Activated naive CD8-positive, alpha-beta T cell treated with anti-CD3 and anti-CD28 coated beads, Interleukin-2, amount 50 U/mL, for 24 hours (primary cell): ENCODE data around the gene F2R.
"Not testable (repeated sequence)": the region's sequence is repeated elsewhere in the genome, so short reads cannot be mapped to it uniquely, and the experiment has no call there.

ENCODE experiments used
- ATAC-seq: fragments of 150-1000 bp; cut with Tn5 transposase; one replicate; pipeline ENCODE4 v1.10.0; 2021
- DNase-seq: peaks from one replicate; pipeline ENCODE4 v3.0.0; 2021
- H3K27ac Mint-ChIP-seq: one replicate; pipeline ENCODE4 v1.8.0; 2021; ENCODE audit warnings: mild to moderate bottlenecking, mixed read lengths
- H3K27me3 Mint-ChIP-seq: one replicate; pipeline ENCODE4 v1.8.0; 2021; ENCODE audit warnings: mixed read lengths
- H3K36me3 Mint-ChIP-seq: one replicate; pipeline ENCODE4 v1.8.0; 2021; ENCODE audit warnings: low read depth, mixed read lengths
- H3K4me1 Mint-ChIP-seq: one replicate; pipeline ENCODE4 v1.8.0; 2021; ENCODE audit warnings: mixed read lengths
- H3K4me3 Mint-ChIP-seq: one replicate; pipeline ENCODE4 v1.8.0; 2021; ENCODE audit warnings: mild to moderate bottlenecking, moderate library complexity, mixed read lengths
- H3K9me3 Mint-ChIP-seq: one replicate; pipeline ENCODE4 v1.8.0; 2021; ENCODE audit warnings: mixed read lengths

F2R gene

DNA sequence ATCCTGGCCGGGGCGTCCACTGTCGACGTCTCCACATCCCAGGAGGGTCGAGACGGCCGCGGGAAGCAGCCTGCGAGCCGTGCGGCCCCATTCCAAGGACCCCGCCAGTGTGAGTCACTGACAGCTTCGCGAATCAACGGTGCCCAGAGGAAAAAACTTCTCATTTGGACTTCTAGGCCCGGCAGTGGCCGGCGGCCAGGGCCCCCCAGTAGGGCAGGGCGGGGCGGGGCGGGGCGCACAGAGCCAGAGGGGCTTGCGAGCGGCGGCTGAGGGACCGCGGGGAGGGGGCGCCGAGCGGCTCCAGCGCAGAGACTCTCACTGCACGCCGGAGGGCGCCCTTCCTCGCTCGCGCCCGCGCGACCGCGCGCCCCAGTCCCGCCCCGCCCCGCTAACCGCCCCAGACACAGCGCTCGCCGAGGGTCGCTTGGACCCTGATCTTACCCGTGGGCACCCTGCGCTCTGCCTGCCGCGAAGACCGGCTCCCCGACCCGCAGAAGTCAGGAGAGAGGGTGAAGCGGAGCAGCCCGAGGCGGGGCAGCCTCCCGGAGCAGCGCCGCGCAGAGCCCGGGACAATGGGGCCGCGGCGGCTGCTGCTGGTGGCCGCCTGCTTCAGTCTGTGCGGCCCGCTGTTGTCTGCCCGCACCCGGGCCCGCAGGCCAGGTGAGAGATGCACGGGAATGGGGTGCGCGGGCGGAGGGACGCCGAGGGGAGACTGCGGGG, at the start of gene F2R:
Gene F2R (plus strand): TSS at position 391 of the 720 bp plus-strand sequence. CDS start 182 bp downstream, at position 573.
- H3K9me3 Mint-ChIP-seq = no peaks in the 10 kb centered on the region
- no peak within 1 kb of the TSS for H3K27ac Mint-ChIP-seq
- H3K4me1 Mint-ChIP-seq = peaks cover 37% of the 10 kb centered on the region
- DNase-seq (peak; percentile 60), ATAC-seq (peak; percentile 81)
- H3K36me3 Mint-ChIP-seq = no peaks in the 10 kb centered on the region
- H3K27me3 Mint-ChIP-seq = peaks cover 43% of the 10 kb centered on the region
- peak within 1 kb of the TSS; percentile 78 for H3K4me3 Mint-ChIP-seq

DNA sequence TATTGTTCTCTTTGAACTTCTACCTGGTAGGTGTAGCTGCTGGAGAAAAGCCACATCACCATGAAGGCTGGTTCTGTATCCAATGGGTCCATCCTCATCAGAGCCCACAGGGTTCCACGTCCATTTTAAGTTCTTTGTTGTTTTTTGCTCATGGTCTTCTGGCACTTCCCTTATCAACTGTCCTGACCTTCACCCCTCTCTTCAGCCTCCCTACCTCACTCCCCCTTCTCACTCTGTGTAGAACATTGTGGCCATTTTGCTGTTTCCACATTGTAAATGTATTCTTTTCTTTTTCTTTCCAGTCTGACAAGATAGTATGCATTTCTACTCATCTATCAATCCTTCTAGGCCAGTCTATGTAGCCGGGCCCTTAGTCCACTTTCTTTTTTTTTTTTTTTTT, 48.4 kb upstream of the F2R start:
- no peak for ATAC-seq
- Mint-ChIP-seq H3K27me3 (no peaks in the 10 kb centered on the region), H3K36me3 (peaks cover 22% of the 10 kb centered on the region), H3K4me1 (no peaks in the 10 kb centered on the region), H3K9me3 (no peaks in the 10 kb centered on the region), H3K27ac (no peak overlapping the region), H3K4me3 (no peak overlapping the region)
- no peak for DNase-seq

- Mint-ChIP-seq H3K27me3 (no peaks in the 10 kb centered on the region), H3K36me3 (peaks cover 28% of the 10 kb centered on the region), H3K4me1 (no peaks in the 10 kb centered on the region), H3K27ac (no peak overlapping the region), H3K4me3 (no peak overlapping the region), H3K9me3 (no peaks in the 10 kb centered on the region)
- no peak for DNase-seq
- no peak for ATAC-seq
These were observed 46.7 kb upstream of the F2R start for GRCh38 chr5:76669245-76669644.

GRCh38 chr5:76670508-76670907, 45.4 kb upstream of the F2R start:
- H3K4me3 Mint-ChIP-seq = no peak overlapping the region
- no peaks in the 10 kb centered on the region for H3K9me3 Mint-ChIP-seq
- no peak for ATAC-seq
- H3K36me3 Mint-ChIP-seq = peaks cover 27% of the 10 kb centered on the region
- H3K4me1 Mint-ChIP-seq = no peaks in the 10 kb centered on the region
- H3K27ac Mint-ChIP-seq = no peak overlapping the region
- no peaks in the 10 kb centered on the region for H3K27me3 Mint-ChIP-seq
- DNase-seq = no peak

DNA sequence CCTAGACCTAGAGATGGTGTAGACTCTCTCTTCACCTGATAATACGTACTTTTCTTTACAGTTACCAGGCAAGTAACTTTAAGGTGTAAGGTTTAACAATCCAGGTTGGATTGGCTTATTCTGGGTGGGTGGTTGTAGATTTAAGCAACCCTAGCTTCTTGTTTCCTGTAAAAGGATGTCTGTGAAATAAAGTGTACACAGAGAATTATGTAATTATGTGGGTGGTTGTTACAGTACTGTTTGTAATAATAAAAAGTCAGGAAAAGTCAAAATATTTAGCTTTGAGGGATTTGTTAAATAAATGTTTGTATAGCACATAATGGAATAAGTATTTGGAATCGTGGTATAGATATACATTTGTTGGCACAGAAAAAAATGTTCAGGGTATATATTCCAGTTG, 43.7 kb upstream of the F2R start:
- ATAC-seq (no peak), DNase-seq (no peak)
- Mint-ChIP-seq H3K36me3 (peaks cover 37% of the 10 kb centered on the region), H3K9me3 (no peaks in the 10 kb centered on the region), H3K4me3 (no peak overlapping the region), H3K27me3 (no peaks in the 10 kb centered on the region), H3K4me1 (no peaks in the 10 kb centered on the region), H3K27ac (no peak overlapping the region)

DNA sequence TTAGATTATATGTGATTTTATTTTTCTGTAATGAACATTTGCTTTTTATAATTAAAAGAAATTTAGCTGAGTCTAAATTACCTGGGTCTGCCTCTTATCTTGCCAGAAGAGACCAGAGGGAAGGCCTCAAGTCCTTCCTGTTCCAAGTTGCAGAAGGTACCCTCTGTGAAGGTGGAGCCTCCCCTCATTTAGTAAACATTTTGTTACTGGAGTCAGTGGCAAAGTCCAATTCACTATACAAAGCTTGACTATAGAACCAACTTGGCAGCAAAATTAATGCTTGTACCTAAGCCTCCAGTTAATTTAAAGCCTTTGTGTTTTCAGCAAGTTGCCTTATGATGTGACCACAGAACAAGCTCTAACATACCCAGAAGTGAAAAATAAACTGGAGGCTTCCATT, 42.8 kb upstream of the F2R start:
- DNase-seq (no peak), ATAC-seq (no peak)
- Mint-ChIP-seq H3K4me1 (no peaks in the 10 kb centered on the region), H3K4me3 (no peak overlapping the region), H3K36me3 (peaks cover 37% of the 10 kb centered on the region), H3K27ac (no peak overlapping the region), H3K27me3 (no peaks in the 10 kb centered on the region), H3K9me3 (no peaks in the 10 kb centered on the region)

GRCh38 chr5:76674330-76675066, 41.4 kb upstream of the F2R start:
- no peak for ATAC-seq
- H3K27ac Mint-ChIP-seq = no peak overlapping the region
- no peaks in the 10 kb centered on the region for H3K4me1 Mint-ChIP-seq
- no peaks in the 10 kb centered on the region for H3K27me3 Mint-ChIP-seq
- no peak overlapping the region for H3K4me3 Mint-ChIP-seq
- H3K9me3 Mint-ChIP-seq = no peaks in the 10 kb centered on the region
- H3K36me3 Mint-ChIP-seq = peaks cover 38% of the 10 kb centered on the region
- no peak for DNase-seq

- H3K27ac Mint-ChIP-seq = no peak overlapping the region
- no peak for ATAC-seq
These were observed 40.6 kb upstream of the F2R start for GRCh38 chr5:76675364-76675763.

GRCh38 chr5:76677849-76678472, 38.0 kb upstream of the F2R start:
- H3K27ac Mint-ChIP-seq = no peak overlapping the region
- H3K9me3 Mint-ChIP-seq = no peaks in the 10 kb centered on the region
- no peak for DNase-seq
- H3K4me3 Mint-ChIP-seq = no peak overlapping the region
- H3K4me1 Mint-ChIP-seq = peaks cover 4% of the 10 kb centered on the region
- no peaks in the 10 kb centered on the region for H3K27me3 Mint-ChIP-seq
- peaks cover 26% of the 10 kb centered on the region for H3K36me3 Mint-ChIP-seq
- no peak for ATAC-seq

More at GRCh38 chr5:76675364-76675763, 40.6 kb upstream of the F2R start:
- Mint-ChIP-seq H3K4me3 (no peak overlapping the region), H3K36me3 (peaks cover 38% of the 10 kb centered on the region), H3K9me3 (no peaks in the 10 kb centered on the region), H3K27me3 (no peaks in the 10 kb centered on the region), H3K4me1 (no peaks in the 10 kb centered on the region)
- DNase-seq = no peak

DNA sequence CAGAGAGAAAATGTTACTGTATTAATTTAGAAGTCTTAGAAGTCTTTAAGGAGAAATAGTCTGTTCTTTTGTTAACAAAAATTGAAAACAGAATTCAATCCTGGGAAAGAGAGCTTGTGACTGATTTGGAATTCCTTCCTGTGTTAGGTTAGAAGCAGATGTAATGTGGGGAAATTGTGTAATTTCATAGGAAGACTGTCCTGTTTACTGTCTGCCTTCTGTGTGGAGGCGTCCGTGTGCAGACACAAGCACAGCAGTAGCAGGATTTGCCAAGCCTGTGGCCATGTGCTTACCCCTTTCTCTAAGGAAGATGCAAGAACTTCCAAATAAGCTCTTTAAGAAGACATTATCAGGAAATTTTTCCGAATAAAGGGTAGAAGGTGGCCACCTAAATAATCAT, 36.7 kb upstream of the F2R start:
- ATAC-seq = no peak
- peaks cover 25% of the 10 kb centered on the region for H3K36me3 Mint-ChIP-seq
- DNase-seq = no peak
- peaks cover 8% of the 10 kb centered on the region for H3K4me1 Mint-ChIP-seq
- no peak overlapping the region for H3K4me3 Mint-ChIP-seq
- H3K9me3 Mint-ChIP-seq = no peaks in the 10 kb centered on the region
- H3K27me3 Mint-ChIP-seq = no peaks in the 10 kb centered on the region
- H3K27ac Mint-ChIP-seq = no peak overlapping the region

- not testable (repeated sequence) for H3K4me1 Mint-ChIP-seq, H3K9me3 Mint-ChIP-seq, H3K27ac Mint-ChIP-seq, H3K4me3 Mint-ChIP-seq, H3K27me3 Mint-ChIP-seq, ATAC-seq, DNase-seq
- peaks cover 26% of the 10 kb centered on the region for H3K36me3 Mint-ChIP-seq
These were observed 35.1 kb upstream of the F2R start for GRCh38 chr5:76680826-76681225.

DNA sequence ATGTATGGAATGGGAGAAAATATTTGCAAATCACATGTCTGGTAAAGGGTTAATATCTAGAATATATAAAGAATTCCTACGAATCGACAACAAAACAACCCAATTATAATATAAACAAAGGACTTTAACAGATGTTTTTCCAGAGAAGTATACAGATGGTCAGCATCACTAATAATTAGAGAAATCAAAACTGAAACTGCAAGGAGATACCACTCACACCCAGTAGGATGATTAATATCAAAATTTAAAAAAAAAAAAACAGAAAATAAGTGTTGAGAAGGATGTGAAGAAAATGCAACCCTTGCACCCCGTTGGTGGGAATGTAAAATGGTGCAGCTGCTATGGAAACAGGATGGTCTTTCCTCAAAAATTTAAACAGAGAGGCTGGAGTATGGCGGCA, 34.6 kb upstream of the F2R start:
- H3K4me1 Mint-ChIP-seq = peaks cover 9% of the 10 kb centered on the region
- no peak overlapping the region for H3K27ac Mint-ChIP-seq
- peaks cover 23% of the 10 kb centered on the region for H3K36me3 Mint-ChIP-seq
- ATAC-seq (no peak), DNase-seq (no peak)
- H3K9me3 Mint-ChIP-seq = no peaks in the 10 kb centered on the region
- no peak overlapping the region for H3K4me3 Mint-ChIP-seq
- H3K27me3 Mint-ChIP-seq = no peaks in the 10 kb centered on the region

DNA sequence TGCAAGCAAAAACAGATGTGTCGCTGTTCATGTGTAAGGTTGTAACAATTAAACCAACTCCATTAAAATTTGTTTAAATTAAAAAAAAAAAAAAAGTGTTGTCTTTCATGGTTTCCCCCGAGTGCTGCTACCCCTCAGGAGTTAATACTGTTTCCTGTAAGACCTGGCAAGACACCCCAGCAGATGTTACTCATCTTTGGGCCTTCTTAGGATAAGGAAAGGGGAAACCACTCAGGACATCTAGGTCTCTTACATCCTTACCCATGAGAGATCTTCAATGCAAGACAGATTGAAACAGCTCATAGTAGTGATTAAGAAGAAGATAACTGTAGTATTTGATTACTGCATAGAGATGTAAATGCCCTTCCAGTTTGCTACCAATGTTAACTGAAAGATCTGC, 33.5 kb upstream of the F2R start:
- no peak for ATAC-seq
- no peaks in the 10 kb centered on the region for H3K9me3 Mint-ChIP-seq
- H3K27ac Mint-ChIP-seq = no peak overlapping the region
- DNase-seq = no peak
- peaks cover 16% of the 10 kb centered on the region for H3K36me3 Mint-ChIP-seq
- H3K4me3 Mint-ChIP-seq = no peak overlapping the region
- no peaks in the 10 kb centered on the region for H3K27me3 Mint-ChIP-seq
- H3K4me1 Mint-ChIP-seq = peaks cover 9% of the 10 kb centered on the region

- peaks cover 9% of the 10 kb centered on the region for H3K4me1 Mint-ChIP-seq
- no peaks in the 10 kb centered on the region for H3K27me3 Mint-ChIP-seq
- no peak overlapping the region for H3K27ac Mint-ChIP-seq
- DNase-seq (no peak), ATAC-seq (no peak)
- peaks cover 13% of the 10 kb centered on the region for H3K36me3 Mint-ChIP-seq
- H3K9me3 Mint-ChIP-seq = no peaks in the 10 kb centered on the region
- H3K4me3 Mint-ChIP-seq = no peak overlapping the region
These were observed 31.9 kb upstream of the F2R start for GRCh38 chr5:76683816-76684731.
